Measurements from ENCODE around the gene CDK8.

DNA sequence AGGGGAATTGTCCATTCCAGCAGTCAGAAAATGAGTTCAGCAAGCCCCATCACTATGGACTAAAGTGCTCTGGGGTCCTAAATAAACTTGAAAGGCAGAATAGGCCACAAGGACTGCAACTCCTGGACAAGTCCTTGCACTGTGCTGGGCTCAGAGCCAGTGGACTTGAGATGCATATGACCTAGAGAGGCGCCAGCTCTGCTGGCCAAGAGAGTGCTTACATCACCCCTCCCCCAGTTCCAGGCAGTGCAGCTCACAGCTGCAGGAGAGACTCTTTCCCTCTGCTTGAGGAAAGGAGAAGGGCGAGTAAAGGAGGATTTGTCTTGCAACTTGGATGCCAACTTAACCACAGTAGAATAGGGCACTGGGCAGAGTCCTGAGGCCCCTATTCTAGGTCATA lies 194.1 kb downstream of the CDK8 start:
- TF ChIP-seq CTCF (IDR thresholded peaks at IDR 0.05): no peak
- TF ChIP-seq POLR2A (IDR thresholded peaks at IDR 0.05): no peak
